GM12801 (cell line): Measurements from ENCODE around the gene PCNX3.

Experiments used
- CTCF ChIP-seq: IDR thresholded peaks from one replicate; pipeline ENCODE4 v1.5.1; 2011; ENCODE audit warnings: control low read depth; ENCODE audit not compliant: insufficient read length; ENCODE audit errors: extremely low read depth

PCNX3 gene

DNA sequence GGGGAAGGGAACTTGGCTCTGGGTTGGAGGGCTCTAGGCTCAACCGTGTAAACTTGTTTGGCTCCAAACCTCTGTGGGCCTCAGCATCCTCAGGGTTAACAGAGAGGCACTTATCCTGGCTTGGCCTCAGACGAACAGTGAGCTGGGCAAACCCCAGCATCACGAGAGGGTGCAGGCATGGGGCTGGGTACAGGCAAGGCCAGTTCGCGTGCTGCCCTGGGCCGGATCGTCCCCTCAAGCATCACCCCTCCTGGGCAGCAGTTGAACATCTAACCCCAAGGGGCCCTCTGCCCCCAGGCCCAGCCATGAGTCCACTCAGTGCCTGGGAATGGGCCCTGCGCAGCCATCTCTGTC, 37.8 kb upstream of the PCNX3 start:
- no peak for TF ChIP-seq CTCF

- TF ChIP-seq CTCF, result no peak
Observed at GRCh38 chr11:65578134-65578533, 37.4 kb upstream of the PCNX3 start.

- TF ChIP-seq CTCF, result no peak
Observed at GRCh38 chr11:65578667-65579066, 36.9 kb upstream of the PCNX3 start.

DNA sequence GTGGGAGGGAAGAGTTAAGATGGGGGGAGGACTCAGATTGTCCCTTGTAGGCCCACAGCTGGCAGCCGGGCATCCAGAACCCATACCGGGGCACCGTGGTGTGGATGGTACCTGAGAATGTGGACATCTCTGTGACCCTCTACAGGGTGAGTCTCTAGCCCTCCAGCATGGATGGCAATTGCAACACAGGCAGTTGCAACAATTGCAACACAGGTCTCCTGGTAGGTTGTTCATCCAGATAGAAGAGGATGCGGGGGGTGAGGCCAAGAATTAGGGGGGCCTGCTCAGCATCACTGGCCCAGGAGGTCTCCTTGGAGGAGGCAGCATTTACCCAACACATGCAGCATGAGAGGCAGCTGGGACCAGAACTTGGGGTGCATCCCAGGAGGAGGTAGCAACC, 36.3 kb upstream of the PCNX3 start:
- no peak for TF ChIP-seq CTCF

- TF ChIP-seq CTCF, result no peak
Observed at GRCh38 chr11:65580031-65580692, 35.4 kb upstream of the PCNX3 start.

- TF ChIP-seq CTCF, result no peak
Observed at GRCh38 chr11:65580756-65581155, 34.8 kb upstream of the PCNX3 start.

DNA sequence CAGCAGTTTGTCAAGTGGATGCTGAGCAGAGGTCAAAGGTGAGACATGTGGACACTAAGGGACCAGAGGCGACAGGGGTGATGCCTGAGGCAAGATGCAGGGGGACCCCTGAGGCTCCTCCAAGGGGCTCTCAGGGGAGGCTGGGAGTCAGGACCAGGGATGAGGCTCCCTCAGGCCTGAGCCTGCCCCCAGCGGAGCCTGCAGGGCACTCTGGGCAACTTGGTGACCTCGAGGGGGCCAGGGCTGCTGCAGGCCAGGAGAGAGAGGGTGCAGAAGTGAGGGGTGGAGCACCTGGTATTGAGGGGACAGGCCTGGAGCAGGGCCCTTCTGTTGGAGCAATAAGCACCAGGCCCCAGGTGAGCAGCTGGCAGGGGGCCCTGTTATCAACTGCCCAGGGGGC, 33.6 kb upstream of the PCNX3 start:
- TF ChIP-seq CTCF, result no peak
